NCI-H774 (cell line): ENCODE data around the gene ERP27.

Experiments used
- DNase-seq: peaks from one replicate; lab custom pipeline; 2025; lab: John Stamatoyannopoulos, UW

The ERP27 gene

GRCh38 chr12:14868916-14869506 lies 69.3 kb downstream of the ERP27 start:
- no peak for DNase-seq
